ENCODE data around the gene PRC1.
A peak's percentile ranks its signal among the peaks of the same experiment; 100 is the strongest.

Gene PRC1

GRCh38 chr15:91039996-91040395, 45.7 kb upstream of the PRC1 start:
- Histone ChIP-seq H3K4me3 (ENCODE audit: low read depth, low read length, poor library complexity, severe bottlenecking) (no peak overlapping the region), H3K27ac (ENCODE audit: low read depth, low read length, poor library complexity, severe bottlenecking) (no peak overlapping the region), H2AFZ (ENCODE audit: low read length) (no peak overlapping the region), H3K36me3 (ENCODE audit: insufficient read depth, low read length) (no peaks in the 10 kb centered on the region), H3K9me2 (ENCODE audit: low read depth, low read length) (no peaks in the 10 kb centered on the region), H3K4me1 (ENCODE audit: insufficient read depth, low read length, severe bottlenecking) (no peaks in the 10 kb centered on the region), H3K79me2 (ENCODE audit: insufficient read depth, low read length) (no peaks in the 10 kb centered on the region), H3F3A (ENCODE audit: insufficient read depth, low read length) (no peaks in the 10 kb centered on the region), H3K4me2 (ENCODE audit: low read length) (no peak overlapping the region), H3K9me3 (ENCODE audit: low read length) (no peaks in the 10 kb centered on the region), H4K20me1 (ENCODE audit: insufficient read depth, low read length) (no peaks in the 10 kb centered on the region), H3K9ac (ENCODE audit: low read length) (no peak overlapping the region), H3K27me3 (ENCODE audit: insufficient read depth, low read length) (no peaks in the 10 kb centered on the region)
- TF ChIP-seq CTCF (IDR thresholded peaks at IDR 0.05; ENCODE audit: low read length) (no peak), EZH2 (IDR thresholded peaks at IDR 0.05; ENCODE audit: borderline replicate concordance, low read length) (no peak)

- H3K4me1 ChIP-seq (ENCODE audit: insufficient read depth, low read length, severe bottlenecking): no peaks in the 10 kb centered on the region
- no peak overlapping the region for H3K4me2 ChIP-seq (ENCODE audit: low read length)
- H3K9me2 ChIP-seq (ENCODE audit: low read depth, low read length): no peaks in the 10 kb centered on the region
- no peaks in the 10 kb centered on the region for H3K9me3 ChIP-seq (ENCODE audit: low read length)
- no peaks in the 10 kb centered on the region for H4K20me1 ChIP-seq (ENCODE audit: insufficient read depth, low read length)
- H3K9ac ChIP-seq (ENCODE audit: low read length): no peak overlapping the region
- no peak overlapping the region for H3K27ac ChIP-seq (ENCODE audit: low read depth, low read length, poor library complexity, severe bottlenecking)
- no peaks in the 10 kb centered on the region for H3F3A ChIP-seq (ENCODE audit: insufficient read depth, low read length)
- H2AFZ ChIP-seq (ENCODE audit: low read length): no peak overlapping the region
- no peak overlapping the region for H3K4me3 ChIP-seq (ENCODE audit: low read depth, low read length, poor library complexity, severe bottlenecking)
- TF ChIP-seq CTCF (IDR thresholded peaks at IDR 0.05; ENCODE audit: low read length): peak; percentile 71
- no peak for TF ChIP-seq EZH2 (IDR thresholded peaks at IDR 0.05; ENCODE audit: borderline replicate concordance, low read length)
- no peaks in the 10 kb centered on the region for H3K79me2 ChIP-seq (ENCODE audit: insufficient read depth, low read length)
- H3K36me3 ChIP-seq (ENCODE audit: insufficient read depth, low read length): no peaks in the 10 kb centered on the region
- H3K27me3 ChIP-seq (ENCODE audit: insufficient read depth, low read length): no peaks in the 10 kb centered on the region
Observed at GRCh38 chr15:91032919-91033803, 38.8 kb upstream of the PRC1 start.

GRCh38 chr15:91031796-91032195, 37.5 kb upstream of the PRC1 start:
- Histone ChIP-seq H3F3A (ENCODE audit: insufficient read depth, low read length) (no peaks in the 10 kb centered on the region), H3K4me3 (ENCODE audit: low read depth, low read length, poor library complexity, severe bottlenecking) (no peak overlapping the region), H2AFZ (ENCODE audit: low read length) (no peak overlapping the region), H3K27ac (ENCODE audit: low read depth, low read length, poor library complexity, severe bottlenecking) (no peak overlapping the region), H3K9me2 (ENCODE audit: low read depth, low read length) (no peaks in the 10 kb centered on the region), H3K36me3 (ENCODE audit: insufficient read depth, low read length) (no peaks in the 10 kb centered on the region), H3K9me3 (ENCODE audit: low read length) (no peaks in the 10 kb centered on the region), H3K79me2 (ENCODE audit: insufficient read depth, low read length) (no peaks in the 10 kb centered on the region), H3K9ac (ENCODE audit: low read length) (no peak overlapping the region), H3K27me3 (ENCODE audit: insufficient read depth, low read length) (no peaks in the 10 kb centered on the region), H4K20me1 (ENCODE audit: insufficient read depth, low read length) (no peaks in the 10 kb centered on the region), H3K4me2 (ENCODE audit: low read length) (no peak overlapping the region), H3K4me1 (ENCODE audit: insufficient read depth, low read length, severe bottlenecking) (no peaks in the 10 kb centered on the region)
- no peak for TF ChIP-seq EZH2 (IDR thresholded peaks at IDR 0.05; ENCODE audit: borderline replicate concordance, low read length)
- TF ChIP-seq CTCF (IDR thresholded peaks at IDR 0.05; ENCODE audit: low read length): no peak
